ENCODE results near the gene MAK.

GRCh38 chr6:10843554-10843953, 5.2 kb upstream of the MAK start:
- TF ChIP-seq HOXB13 (CRISPR knock-in tag; IDR thresholded peaks at IDR 0.05; ENCODE audit: low read depth): no peak
- TF ChIP-seq CTCF (IDR thresholded peaks at IDR 0.05): no peak
- TF ChIP-seq POLR2A (IDR thresholded peaks at IDR 0.05; ENCODE audit: low read length): no peak
- no peak for TF ChIP-seq MAX (IDR thresholded peaks at IDR 0.05)
- no peak for TF ChIP-seq REST (IDR thresholded peaks at IDR 0.05)
- TF ChIP-seq RCOR1 (IDR thresholded peaks at IDR 0.05; ENCODE audit: low read depth, low read length): no peak
- TF ChIP-seq BCL3 (IDR thresholded peaks at IDR 0.05): no peak
- TF ChIP-seq EHMT2 (IDR thresholded peaks at IDR 0.05; ENCODE audit: low read depth): no peak
- TF ChIP-seq CEBPB (IDR thresholded peaks at IDR 0.05): no peak
- TF ChIP-seq CHD2 (IDR thresholded peaks at IDR 0.05; ENCODE audit: low read length, partially characterized antibody): no peak
- TF ChIP-seq EP300 (IDR thresholded peaks at IDR 0.05): no peak
- no peak for TF ChIP-seq TP53 (CRISPR knock-in tag; IDR thresholded peaks at IDR 0.05)
- no peak for TF ChIP-seq PHF8 (IDR thresholded peaks at IDR 0.05; ENCODE audit: borderline replicate concordance, low read depth)
